ENCODE measurements around the gene SLC22A12.

The SLC22A12 gene

GRCh38 chr11:64566042-64566914, 24.7 kb upstream of the SLC22A12 start:
- Histone ChIP-seq H3K9ac (ENCODE audit: low read length) (no peak overlapping the region), H3K27me3 (ENCODE audit: control insufficient read depth, insufficient read depth, low read length) (no peaks in the 10 kb centered on the region), H3K36me3 (ENCODE audit: control insufficient read depth, insufficient read depth, low read length) (no peaks in the 10 kb centered on the region), H3K27ac (ENCODE audit: low read depth, low read length) (no peak overlapping the region), H3K4me1 (ENCODE audit: control insufficient read depth, insufficient read depth, low read length) (no peaks in the 10 kb centered on the region), H3K4me3 (ENCODE audit: low read length) (no peak overlapping the region)

GRCh38 chr11:64566915-64567891, 23.8 kb upstream of the SLC22A12 start:
- no peaks in the 10 kb centered on the region for H3K27me3 ChIP-seq (ENCODE audit: control insufficient read depth, insufficient read depth, low read length)
- no peak overlapping the region for H3K4me3 ChIP-seq (ENCODE audit: low read length)
- no peak overlapping the region for H3K27ac ChIP-seq (ENCODE audit: low read depth, low read length)
- H3K9ac ChIP-seq (ENCODE audit: low read length) = no peak overlapping the region
- no peaks in the 10 kb centered on the region for H3K4me1 ChIP-seq (ENCODE audit: control insufficient read depth, insufficient read depth, low read length)
- H3K36me3 ChIP-seq (ENCODE audit: control insufficient read depth, insufficient read depth, low read length) = no peaks in the 10 kb centered on the region

- H3K4me1 ChIP-seq (ENCODE audit: control insufficient read depth, insufficient read depth, low read length) = no peaks in the 10 kb centered on the region
- no peaks in the 10 kb centered on the region for H3K27me3 ChIP-seq (ENCODE audit: control insufficient read depth, insufficient read depth, low read length)
- H3K4me3 ChIP-seq (ENCODE audit: low read length) = no peak overlapping the region
- no peak overlapping the region for H3K9ac ChIP-seq (ENCODE audit: low read length)
- H3K27ac ChIP-seq (ENCODE audit: low read depth, low read length) = no peak overlapping the region
- H3K36me3 ChIP-seq (ENCODE audit: control insufficient read depth, insufficient read depth, low read length) = no peaks in the 10 kb centered on the region
Measured at GRCh38 chr11:64568041-64568571, 22.9 kb upstream of the SLC22A12 start.

- Histone ChIP-seq H3K4me3 (ENCODE audit: low read length) (no peak overlapping the region), H3K36me3 (ENCODE audit: control insufficient read depth, insufficient read depth, low read length) (no peaks in the 10 kb centered on the region), H3K27ac (ENCODE audit: low read depth, low read length) (no peak overlapping the region), H3K9ac (ENCODE audit: low read length) (no peak overlapping the region), H3K4me1 (ENCODE audit: control insufficient read depth, insufficient read depth, low read length) (no peaks in the 10 kb centered on the region), H3K27me3 (ENCODE audit: control insufficient read depth, insufficient read depth, low read length) (no peaks in the 10 kb centered on the region)
Measured at GRCh38 chr11:64568584-64569140, 22.4 kb upstream of the SLC22A12 start.

- Histone ChIP-seq H3K9ac (ENCODE audit: low read length) (no peak overlapping the region), H3K4me3 (ENCODE audit: low read length) (no peak overlapping the region), H3K27me3 (ENCODE audit: control insufficient read depth, insufficient read depth, low read length) (no peaks in the 10 kb centered on the region), H3K36me3 (ENCODE audit: control insufficient read depth, insufficient read depth, low read length) (no peaks in the 10 kb centered on the region), H3K4me1 (ENCODE audit: control insufficient read depth, insufficient read depth, low read length) (no peaks in the 10 kb centered on the region), H3K27ac (ENCODE audit: low read depth, low read length) (no peak overlapping the region)
Measured at GRCh38 chr11:64569300-64569970, 21.6 kb upstream of the SLC22A12 start.

- Histone ChIP-seq H3K4me3 (ENCODE audit: low read length) (no peak overlapping the region), H3K27me3 (ENCODE audit: control insufficient read depth, insufficient read depth, low read length) (no peaks in the 10 kb centered on the region), H3K4me1 (ENCODE audit: control insufficient read depth, insufficient read depth, low read length) (no peaks in the 10 kb centered on the region), H3K9ac (ENCODE audit: low read length) (no peak overlapping the region), H3K27ac (ENCODE audit: low read depth, low read length) (no peak overlapping the region), H3K36me3 (ENCODE audit: control insufficient read depth, insufficient read depth, low read length) (no peaks in the 10 kb centered on the region)
Measured at GRCh38 chr11:64570341-64570740, 20.7 kb upstream of the SLC22A12 start.

GRCh38 chr11:64571050-64571409, 20.0 kb upstream of the SLC22A12 start:
- Histone ChIP-seq H3K27ac (ENCODE audit: low read depth, low read length) (no peak overlapping the region), H3K4me3 (ENCODE audit: low read length) (no peak overlapping the region), H3K4me1 (ENCODE audit: control insufficient read depth, insufficient read depth, low read length) (no peaks in the 10 kb centered on the region), H3K27me3 (ENCODE audit: control insufficient read depth, insufficient read depth, low read length) (no peaks in the 10 kb centered on the region), H3K36me3 (ENCODE audit: control insufficient read depth, insufficient read depth, low read length) (no peaks in the 10 kb centered on the region), H3K9ac (ENCODE audit: low read length) (no peak overlapping the region)

- no peaks in the 10 kb centered on the region for H3K27me3 ChIP-seq (ENCODE audit: control insufficient read depth, insufficient read depth, low read length)
- no peak overlapping the region for H3K27ac ChIP-seq (ENCODE audit: low read depth, low read length)
- no peak overlapping the region for H3K9ac ChIP-seq (ENCODE audit: low read length)
- H3K4me3 ChIP-seq (ENCODE audit: low read length) = no peak overlapping the region
- no peaks in the 10 kb centered on the region for H3K36me3 ChIP-seq (ENCODE audit: control insufficient read depth, insufficient read depth, low read length)
- H3K4me1 ChIP-seq (ENCODE audit: control insufficient read depth, insufficient read depth, low read length) = no peaks in the 10 kb centered on the region
Measured at GRCh38 chr11:64571410-64572091, 19.5 kb upstream of the SLC22A12 start.

- Histone ChIP-seq H3K4me1 (ENCODE audit: control insufficient read depth, insufficient read depth, low read length) (no peaks in the 10 kb centered on the region), H3K36me3 (ENCODE audit: control insufficient read depth, insufficient read depth, low read length) (no peaks in the 10 kb centered on the region), H3K9ac (ENCODE audit: low read length) (no peak overlapping the region), H3K27me3 (ENCODE audit: control insufficient read depth, insufficient read depth, low read length) (no peaks in the 10 kb centered on the region), H3K27ac (ENCODE audit: low read depth, low read length) (no peak overlapping the region), H3K4me3 (ENCODE audit: low read length) (no peak overlapping the region)
Measured at GRCh38 chr11:64572143-64572542, 18.9 kb upstream of the SLC22A12 start.

- no peak overlapping the region for H3K4me3 ChIP-seq (ENCODE audit: low read length)
- H3K36me3 ChIP-seq (ENCODE audit: control insufficient read depth, insufficient read depth, low read length) = no peaks in the 10 kb centered on the region
- H3K27ac ChIP-seq (ENCODE audit: low read depth, low read length) = no peak overlapping the region
- H3K27me3 ChIP-seq (ENCODE audit: control insufficient read depth, insufficient read depth, low read length) = no peaks in the 10 kb centered on the region
- H3K9ac ChIP-seq (ENCODE audit: low read length) = no peak overlapping the region
- no peaks in the 10 kb centered on the region for H3K4me1 ChIP-seq (ENCODE audit: control insufficient read depth, insufficient read depth, low read length)
Measured at GRCh38 chr11:64577202-64577601, 13.8 kb upstream of the SLC22A12 start.

- no peaks in the 10 kb centered on the region for H3K27me3 ChIP-seq (ENCODE audit: control insufficient read depth, insufficient read depth, low read length)
- no peak overlapping the region for H3K4me3 ChIP-seq (ENCODE audit: low read length)
- H3K9ac ChIP-seq (ENCODE audit: low read length) = no peak overlapping the region
- no peak overlapping the region for H3K27ac ChIP-seq (ENCODE audit: low read depth, low read length)
- no peaks in the 10 kb centered on the region for H3K36me3 ChIP-seq (ENCODE audit: control insufficient read depth, insufficient read depth, low read length)
- H3K4me1 ChIP-seq (ENCODE audit: control insufficient read depth, insufficient read depth, low read length) = no peaks in the 10 kb centered on the region
Measured at GRCh38 chr11:64580412-64580811, 10.6 kb upstream of the SLC22A12 start.
